HepG2 (cell line): ENCODE measurements around the gene FABP1. TPM values are rescaled to one million over a fixed set of nuclear protein-coding genes. Genes with fewer than 3 reads are reported as not detected.

Source experiments
- CSRNP2 ChIP-seq: sonication (generic); formaldehyde crosslinking; conservative IDR thresholded peaks from 2 replicates; pipeline ENCODE4 v1.8.0; 2022; ENCODE audit warnings: low read depth, missing genetic modification reagents
- HINFP ChIP-seq: sonication (generic); formaldehyde crosslinking; IDR thresholded peaks from 2 replicates; pipeline ENCODE4 v1.4.0; 2020; ENCODE audit warnings: low read depth, mild to moderate bottlenecking, missing genetic modification reagents
- KMT2B ChIP-seq: IDR thresholded peaks from 2 replicates; pipeline ENCODE4 v1.6.1; 2016; ENCODE audit warnings: missing genetic modification reagents, missing compliant biosample characterization
- MTA3 ChIP-seq: sonication (generic); formaldehyde crosslinking; IDR thresholded peaks from 2 replicates; pipeline ENCODE4 v1.4.0; 2020; ENCODE audit warnings: missing genetic modification reagents
- MYPOP ChIP-seq: sonication (generic); formaldehyde crosslinking; IDR thresholded peaks from 2 replicates; pipeline ENCODE4 v1.8.1; 2023; ENCODE audit warnings: mild to moderate bottlenecking, moderate library complexity, missing genetic modification reagents
- NFE2 ChIP-seq: sonication (generic); formaldehyde crosslinking; IDR thresholded peaks from 2 replicates; pipeline ENCODE4 v1.4.0; 2020; ENCODE audit warnings: missing genetic modification reagents
- NR1H2 ChIP-seq: sonication (generic); formaldehyde crosslinking; IDR thresholded peaks from 2 replicates; pipeline ENCODE4 v1.8.1; 2022; ENCODE audit warnings: low read depth, missing genetic modification reagents, borderline replicate concordance
- PITX1 ChIP-seq: sonication (generic); formaldehyde crosslinking; IDR thresholded peaks from 2 replicates; pipeline ENCODE4 v1.5.1; 2020; ENCODE audit warnings: mild to moderate bottlenecking, missing genetic modification reagents
- RAD51 ChIP-seq: fragments of 450-650 bp; IDR thresholded peaks from 2 replicates; pipeline ENCODE4 v1.6.1; 2016; ENCODE audit warnings: borderline replicate concordance
- RFX3 ChIP-seq: IDR thresholded peaks from 2 replicates; pipeline ENCODE4 v1.6.1; 2016; ENCODE audit warnings: missing biosample characterization, missing genetic modification reagents
- STAG1 ChIP-seq: sonication (generic); formaldehyde crosslinking; IDR thresholded peaks from 2 replicates; pipeline ENCODE4 v1.4.0; 2020; ENCODE audit warnings: missing genetic modification reagents
- TARDBP ChIP-seq: sonication (generic); formaldehyde crosslinking; IDR thresholded peaks from 2 replicates; pipeline ENCODE4 v1.8.0; 2022; ENCODE audit warnings: mild to moderate bottlenecking, missing genetic modification reagents
- TMF1 ChIP-seq: sonication (generic); formaldehyde crosslinking; IDR thresholded peaks from 2 replicates; pipeline ENCODE4 v1.8.1; 2022; ENCODE audit warnings: low read depth, missing genetic modification reagents
- ZNF33A ChIP-seq: sonication (generic); formaldehyde crosslinking; IDR thresholded peaks from 2 replicates; pipeline ENCODE4 v1.5.1; 2020; ENCODE audit warnings: missing genetic modification reagents, mild to moderate bottlenecking, moderate library complexity, borderline replicate concordance
- ZNF512B ChIP-seq: sonication (generic); formaldehyde crosslinking; IDR thresholded peaks from 2 replicates; pipeline ENCODE4 v1.5.1; 2020; ENCODE audit warnings: missing genetic modification reagents, mild to moderate bottlenecking, borderline replicate concordance
- polyA plus RNA-seq, 8 experiments: library from polyadenylated mRNA; depleted of rRNA in 3 of 8; stranded (reverse) in 7 of 8; unstranded in 1 of 8; fragments of >200 nt; fragmentation: Illumina TruSeq in 4 of 8; extraction: Trizol in 4 of 8; gene quantifications; 2 replicates each; pipeline versions ENCODE4 v1.2.1 to v1.2.3, GENCODE V29; 2011 to 2016; ENCODE audit warnings: low read depth in 4 of 8, missing spikeins in 1 of 8, mixed read lengths in 1 of 8; ENCODE audit not compliant: insufficient read depth in 1 of 8
- total RNA-seq, 5 experiments: library from RNA; depleted of rRNA; stranded (reverse); fragments of >200 nt; fragmentation: Illumina TruSeq; extraction: Trizol; gene quantifications; 2 replicates each; pipeline ENCODE4 v1.2.3, GENCODE V29; 2016; ENCODE audit warnings: low read depth in 1 of 5
- TF ChIP-seq, protein P1 (sequence below): sonication (generic); formaldehyde crosslinking; IDR thresholded peaks from 2 replicates; pipeline ENCODE4 v1.5.0; 2020; ENCODE audit warnings: mild to moderate bottlenecking, missing genetic modification reagents

Gene FABP1
- total and polyA plus RNA-seq, 2 of the 13 experiments (the other 11 are each of a cell fraction or from before 2014, with no cell fraction given), result 644 to 1,608 TPM

DNA sequence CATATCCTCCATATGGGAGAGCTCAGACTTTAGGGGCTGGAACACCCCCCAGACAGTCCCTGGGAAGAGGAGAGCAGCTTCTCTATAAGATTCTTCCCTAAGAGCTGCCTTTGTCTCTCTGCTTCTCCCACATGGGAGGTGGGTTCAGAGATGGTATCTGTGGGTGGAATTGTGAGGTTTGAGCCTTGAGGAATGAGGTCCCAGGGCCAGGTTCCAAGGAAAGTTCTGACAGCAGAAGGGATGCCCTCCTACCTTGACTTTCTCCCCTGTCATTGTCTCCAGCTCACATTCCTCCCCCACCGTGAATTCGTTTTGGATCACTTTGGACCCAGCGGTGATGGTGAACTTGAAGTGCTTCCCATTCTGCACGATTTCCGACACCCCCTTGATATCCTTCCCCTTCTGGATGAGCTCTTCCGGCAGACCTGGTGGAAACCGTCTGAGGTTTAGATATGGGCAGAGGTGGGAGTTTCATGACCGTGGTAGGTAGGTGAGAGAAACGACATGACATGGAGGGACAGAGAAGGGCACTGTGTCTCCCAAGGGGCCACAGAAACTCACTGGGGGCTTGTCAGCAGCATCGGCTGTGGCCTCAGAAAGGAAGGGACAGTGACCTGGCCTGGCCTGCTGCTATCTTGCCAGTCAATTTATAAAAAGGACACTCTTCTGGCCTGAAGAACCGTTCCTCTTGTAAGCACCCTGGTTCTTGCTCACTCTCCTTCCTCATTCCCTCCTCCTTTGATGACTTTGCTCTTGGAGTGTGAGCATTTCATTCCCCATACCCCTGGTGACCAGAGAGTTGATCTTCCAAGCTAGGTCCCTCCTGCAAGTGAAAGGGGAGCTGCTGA lies 1.7 kb downstream of the FABP1 start (continued):
- TF ChIP-seq NFE2 (CRISPR knock-in tag) (no peak), NR1H2 (CRISPR knock-in tag) (no peak), HINFP (CRISPR knock-in tag) (no peak; the same call in 1 of the 2 replicates), TARDBP (CRISPR knock-in tag) (no peak), KMT2B (CRISPR knock-in tag) (no peak), CSRNP2 (CRISPR knock-in tag) (no peak; the same call in 1 of the 2 replicates), MYPOP (CRISPR knock-in tag) (no peak; the same call in 1 of the 2 replicates), TMF1 (no peak), STAG1 (CRISPR knock-in tag) (no peak), RAD51 (no peak), ZNF512B (CRISPR knock-in tag) (no peak), RFX3 (CRISPR knock-in tag) (no peak), PITX1 (CRISPR knock-in tag) (no peak), MTA3 (CRISPR knock-in tag) (no peak), ZNF33A (no peak)
- TF ChIP-seq, protein P1, sequence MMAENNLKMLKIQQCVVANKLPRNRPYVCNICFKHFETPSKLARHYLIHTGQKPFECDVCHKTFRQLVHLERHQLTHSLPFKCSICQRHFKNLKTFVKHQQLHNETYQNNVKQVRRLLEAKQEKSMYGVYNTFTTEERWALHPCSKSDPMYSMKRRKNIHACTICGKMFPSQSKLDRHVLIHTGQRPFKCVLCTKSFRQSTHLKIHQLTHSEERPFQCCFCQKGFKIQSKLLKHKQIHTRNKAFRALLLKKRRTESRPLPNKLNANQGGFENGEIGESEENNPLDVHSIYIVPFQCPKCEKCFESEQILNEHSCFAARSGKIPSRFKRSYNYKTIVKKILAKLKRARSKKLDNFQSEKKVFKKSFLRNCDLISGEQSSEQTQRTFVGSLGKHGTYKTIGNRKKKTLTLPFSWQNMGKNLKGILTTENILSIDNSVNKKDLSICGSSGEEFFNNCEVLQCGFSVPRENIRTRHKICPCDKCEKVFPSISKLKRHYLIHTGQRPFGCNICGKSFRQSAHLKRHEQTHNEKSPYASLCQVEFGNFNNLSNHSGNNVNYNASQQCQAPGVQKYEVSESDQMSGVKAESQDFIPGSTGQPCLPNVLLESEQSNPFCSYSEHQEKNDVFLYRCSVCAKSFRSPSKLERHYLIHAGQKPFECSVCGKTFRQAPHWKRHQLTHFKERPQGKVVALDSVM, result no peak
